CD4-positive, alpha-beta T cell (primary cell): ENCODE data around the gene FOSL2. TPM values are rescaled to one million over a fixed set of nuclear protein-coding genes. Genes with fewer than 3 reads are reported as not detected.

Experiments
- ATAC-seq: fragments of 200-7000 bp; cut with Tn5 transposase; one replicate; pipeline ENCODE4 v1.10.0; 2022; ENCODE audit warnings: mild to moderate bottlenecking; ENCODE audit not compliant: poor library complexity
- CTCF ChIA-PET: fragments of 350-600 bp; sonication (Branson Sonifier 250); formaldehyde crosslinking; loops from one replicate; lab custom pipeline; 2021; ENCODE audit warnings: antibody characterized with exemption, inconsistent platforms; lab: Charles Lee
- POLR2A ChIA-PET: fragments of 350-600 bp; sonication (Branson Sonifier 250); formaldehyde crosslinking; loops from one replicate; lab custom pipeline; 2021; ENCODE audit warnings: antibody characterized with exemption, inconsistent platforms; lab: Charles Lee
- DNase-seq, 14 experiments: peaks; one replicate each; pipeline ENCODE4 v3.0.0-alpha.2; 2013 to 2020; ENCODE audit warnings: mixed read lengths in 2 of 14
- H3K27ac ChIP-seq, 2 donors: one replicate each; pipeline versions ENCODE4 v1.5.1 to v1.7.0; 2013; ENCODE audit warnings: low read length in 2 of 2, low read depth in 1 of 2, mild to moderate bottlenecking in 1 of 2
- H3K27me3 ChIP-seq, 2 experiments: 1 replicate in 1 of 2; 2 replicates in 1 of 2; pipeline versions ENCODE4 v1.6.1 to v1.7.0; 2013; ENCODE audit warnings: low read length in 2 of 2, control low read depth in 1 of 2, mild to moderate bottlenecking in 1 of 2, moderate library complexity in 1 of 2; ENCODE audit not compliant: insufficient read depth in 2 of 2, control insufficient read depth in 1 of 2
- H3K36me3 ChIP-seq: one replicate; pipeline ENCODE4 v1.6.1; 2013; ENCODE audit warnings: low read length, control low read depth; ENCODE audit not compliant: insufficient read depth
- H3K4me1 ChIP-seq: one replicate; pipeline ENCODE4 v1.6.1; 2013; ENCODE audit warnings: low read length, control low read depth; ENCODE audit not compliant: insufficient read depth
- H3K4me3 ChIP-seq: one replicate; pipeline ENCODE4 v1.5.1; 2013; ENCODE audit warnings: mild to moderate bottlenecking, low read length, moderate library complexity
- H3K9me3 ChIP-seq, 2 experiments: 1 replicate in 1 of 2; 2 replicates in 1 of 2; pipeline versions ENCODE4 v1.6.1 to v1.7.0; 2013; ENCODE audit warnings: low read length in 2 of 2, mild to moderate bottlenecking in 2 of 2, control low read depth in 1 of 2, moderate library complexity in 1 of 2; ENCODE audit not compliant: control insufficient read depth in 1 of 2, insufficient read depth in 1 of 2
- H3K27ac Mint-ChIP-seq: one replicate; pipeline ENCODE4 v1.8.0; 2020; ENCODE audit warnings: mixed read lengths
- H3K27me3 Mint-ChIP-seq: one replicate; pipeline ENCODE4 v1.8.0; 2021; ENCODE audit warnings: mixed read lengths
- H3K36me3 Mint-ChIP-seq: one replicate; pipeline ENCODE4 v1.8.0; 2021; ENCODE audit warnings: low read depth, mixed read lengths
- H3K4me1 Mint-ChIP-seq: one replicate; pipeline ENCODE4 v1.8.0; 2021; ENCODE audit warnings: low read depth, mixed read lengths
- H3K4me3 Mint-ChIP-seq: one replicate; pipeline ENCODE4 v1.8.0; 2020; ENCODE audit warnings: mild to moderate bottlenecking, mixed read lengths
- H3K9me3 Mint-ChIP-seq: one replicate; pipeline ENCODE4 v1.8.0; 2020; ENCODE audit warnings: mixed read lengths
- intact Hi-C, 2 experiments: fragments of 100-400 bp; cut with DNase I in 1 of 2; cut with micrococcal nuclease in 1 of 2; formaldehyde crosslinking; loops; one replicate each; pipeline versions ENCODE4 v1.15.1 to v1.9.0; 2023 to 2025; cut with DNase I, micrococcal nuclease
- total RNA-seq, 174 experiments: library from RNA in 2 of 174; stranded (reverse) in 2 of 174; gene quantifications; one replicate each; pipeline ENCODE4 v1.2.3 and lab custom pipeline; 2021 to 2026
- TF ChIP-seq, protein P1 (sequence below): fragments of 200-600 bp; IDR thresholded peaks from one replicate; pipeline ENCODE4 v1.8.0; 2022; ENCODE audit warnings: antibody characterized with exemption, mild to moderate bottlenecking

The FOSL2 gene
- total RNA-seq, 2 experiments from 2014 or later, result 152 to 155 TPM

DNA sequence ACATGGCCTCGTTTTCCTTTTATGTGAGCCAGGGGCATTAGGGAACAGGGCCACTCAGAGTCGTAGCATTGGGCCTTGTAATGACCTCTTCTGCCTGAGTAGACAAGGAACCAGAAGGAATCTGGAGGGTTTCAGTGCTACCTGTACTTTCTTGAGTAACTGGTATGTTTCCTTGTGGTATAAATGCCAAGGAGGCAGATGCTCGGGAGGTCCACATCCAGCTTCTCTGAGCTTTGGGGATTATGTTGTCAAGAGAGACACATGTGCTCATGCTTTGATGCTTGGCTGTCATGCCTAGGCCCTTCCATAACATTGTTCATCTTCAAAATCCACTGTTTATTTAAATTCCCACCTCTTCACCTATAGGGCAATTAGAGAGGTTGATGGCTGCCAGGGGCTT, 26.3 kb downstream of the FOSL2 start:
- no peak overlapping the region for H3K27ac Mint-ChIP-seq
- TF ChIP-seq, protein P1, sequence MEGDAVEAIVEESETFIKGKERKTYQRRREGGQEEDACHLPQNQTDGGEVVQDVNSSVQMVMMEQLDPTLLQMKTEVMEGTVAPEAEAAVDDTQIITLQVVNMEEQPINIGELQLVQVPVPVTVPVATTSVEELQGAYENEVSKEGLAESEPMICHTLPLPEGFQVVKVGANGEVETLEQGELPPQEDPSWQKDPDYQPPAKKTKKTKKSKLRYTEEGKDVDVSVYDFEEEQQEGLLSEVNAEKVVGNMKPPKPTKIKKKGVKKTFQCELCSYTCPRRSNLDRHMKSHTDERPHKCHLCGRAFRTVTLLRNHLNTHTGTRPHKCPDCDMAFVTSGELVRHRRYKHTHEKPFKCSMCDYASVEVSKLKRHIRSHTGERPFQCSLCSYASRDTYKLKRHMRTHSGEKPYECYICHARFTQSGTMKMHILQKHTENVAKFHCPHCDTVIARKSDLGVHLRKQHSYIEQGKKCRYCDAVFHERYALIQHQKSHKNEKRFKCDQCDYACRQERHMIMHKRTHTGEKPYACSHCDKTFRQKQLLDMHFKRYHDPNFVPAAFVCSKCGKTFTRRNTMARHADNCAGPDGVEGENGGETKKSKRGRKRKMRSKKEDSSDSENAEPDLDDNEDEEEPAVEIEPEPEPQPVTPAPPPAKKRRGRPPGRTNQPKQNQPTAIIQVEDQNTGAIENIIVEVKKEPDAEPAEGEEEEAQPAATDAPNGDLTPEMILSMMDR, result no peak
- H3K9me3 Mint-ChIP-seq, result no peaks in the 10 kb centered on the region
- peaks cover 20% of the 10 kb centered on the region for H3K4me1 Mint-ChIP-seq
- no peak overlapping the region for H3K4me3 ChIP-seq
- H3K36me3 ChIP-seq, result peaks cover 5% of the 10 kb centered on the region
- H3K4me3 Mint-ChIP-seq, result no peak overlapping the region
- ChIA-PET POLR2A (interaction anchor here (1.2 kb wide), 1 partner anchor 9 kb away, joined by 3 read pairs; no protein-coding TSS in a partner anchor), CTCF (interaction anchor here (1.3 kb wide), 1 partner anchor 715 kb away, joined by 3 read pairs; no protein-coding TSS in a partner anchor)
- intact Hi-C loops, result no loop called here
- H3K27me3 Mint-ChIP-seq, result no peaks in the 10 kb centered on the region
- H3K9me3 ChIP-seq, result no peaks in the 10 kb centered on the region
- ATAC-seq (no peak), DNase-seq (no peak)
- H3K36me3 Mint-ChIP-seq, result no peaks in the 10 kb centered on the region
- H3K27me3 ChIP-seq, result no peaks in the 10 kb centered on the region
- H3K27ac ChIP-seq, result no peak overlapping the region
- peaks cover 15% of the 10 kb centered on the region for H3K4me1 ChIP-seq

DNA sequence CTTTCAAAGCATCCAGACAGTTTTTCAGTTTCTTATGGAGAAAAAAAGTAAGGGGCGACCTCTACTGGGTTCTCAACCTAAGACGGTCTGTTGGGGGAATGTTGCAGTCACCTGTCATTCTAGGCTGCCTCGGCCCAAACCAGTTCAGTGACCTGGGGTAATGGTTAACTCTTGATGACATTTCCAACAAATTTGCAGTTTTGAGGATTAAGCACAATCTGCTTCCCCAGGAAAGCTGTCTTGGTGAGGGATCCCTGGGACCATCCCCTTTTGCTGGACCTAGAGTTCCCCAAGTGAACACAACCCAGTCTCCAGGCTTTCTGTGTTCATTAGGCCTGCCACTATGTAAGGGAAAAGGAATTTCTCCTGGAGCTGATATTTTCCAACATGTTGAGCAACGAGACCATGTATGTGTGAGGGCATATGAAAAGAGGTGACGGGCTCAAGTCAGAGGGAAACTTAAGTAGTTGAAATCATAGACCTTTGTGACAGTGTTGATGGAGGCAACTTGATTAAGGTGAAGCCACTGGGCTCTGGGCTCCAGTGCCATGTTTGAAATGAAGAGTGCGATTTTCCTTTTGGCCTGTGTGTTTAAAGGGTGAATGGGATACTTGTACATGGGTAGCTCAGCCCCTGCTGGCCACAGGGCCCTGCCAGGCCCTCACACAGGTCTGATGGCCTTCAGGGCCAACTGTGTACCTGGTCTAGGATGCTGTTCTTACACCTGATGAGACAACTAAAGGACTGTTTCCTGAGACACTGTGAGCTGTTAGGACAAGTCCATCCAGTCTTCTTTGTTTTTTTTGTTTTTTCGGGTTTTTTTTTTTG, 27.0 kb downstream of the FOSL2 start:
- H3K4me3 Mint-ChIP-seq, result no peak overlapping the region
- no peaks in the 10 kb centered on the region for H3K9me3 Mint-ChIP-seq
- TF ChIP-seq, protein P1, result no peak
- no peaks in the 10 kb centered on the region for H3K27me3 Mint-ChIP-seq
- Histone ChIP-seq H3K4me3 (no peak overlapping the region), H3K4me1 (peaks cover 22% of the 10 kb centered on the region), H3K9me3 (no peaks in the 10 kb centered on the region), H3K27ac (no peak overlapping the region), H3K36me3 (peaks cover 4% of the 10 kb centered on the region), H3K27me3 (no peaks in the 10 kb centered on the region)
- DNase-seq, result peak in 2 of 14 experiments; percentile 14 to 21
- peaks cover 27% of the 10 kb centered on the region for H3K4me1 Mint-ChIP-seq
- intact Hi-C loops, result no loop called here
- H3K36me3 Mint-ChIP-seq, result no peaks in the 10 kb centered on the region
- ChIA-PET POLR2A (interaction anchor here (0.6 to 1.2 kb wide), 2 partner anchors 9 to 649 kb away, joined by 3 read pairs; no protein-coding TSS in a partner anchor), CTCF (interaction anchor here (1.3 kb wide), 1 partner anchor 716 kb away, joined by 3 read pairs; no protein-coding TSS in a partner anchor)
- no peak overlapping the region for H3K27ac Mint-ChIP-seq
- ATAC-seq, result no peak

DNA sequence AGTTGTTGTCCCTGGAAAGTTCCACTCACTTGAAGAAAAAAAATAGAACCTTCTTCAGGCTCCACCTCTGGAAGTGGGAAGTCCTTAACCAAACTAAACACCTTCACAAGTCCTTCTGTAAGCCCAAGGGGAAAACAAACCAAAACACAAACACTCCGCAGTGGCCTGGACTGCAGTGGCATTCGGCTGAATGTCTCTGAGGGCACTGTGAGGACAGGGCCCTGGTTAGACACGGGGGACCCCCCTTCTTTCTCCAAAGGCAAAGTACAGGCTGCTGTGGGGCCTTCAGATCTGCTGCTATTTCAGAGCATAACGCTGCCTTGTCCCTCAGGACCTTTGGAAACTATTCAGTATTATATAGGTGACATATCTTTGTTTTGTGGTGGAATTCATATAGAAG, 28.1 kb downstream of the FOSL2 start:
- no peak overlapping the region for H3K27ac Mint-ChIP-seq
- Histone ChIP-seq H3K9me3 (no peaks in the 10 kb centered on the region), H3K4me1 (peaks cover 32% of the 10 kb centered on the region), H3K36me3 (no peaks in the 10 kb centered on the region), H3K4me3 (no peak overlapping the region), H3K27me3 (no peaks in the 10 kb centered on the region), H3K27ac (no peak overlapping the region)
- TF ChIP-seq, protein P1, result no peak
- no peaks in the 10 kb centered on the region for H3K36me3 Mint-ChIP-seq
- H3K4me1 Mint-ChIP-seq, result peaks cover 37% of the 10 kb centered on the region
- ChIA-PET CTCF (no interaction called here), POLR2A (no interaction called here)
- intact Hi-C loops, result no loop called here
- H3K27me3 Mint-ChIP-seq, result no peaks in the 10 kb centered on the region
- DNase-seq, result no peak
- no peak overlapping the region for H3K4me3 Mint-ChIP-seq
- no peak for ATAC-seq
- no peaks in the 10 kb centered on the region for H3K9me3 Mint-ChIP-seq
